CD4-positive, alpha-beta T cell (primary cell): ENCODE measurements around the gene FBLN2. TPM values are rescaled to one million over a fixed set of nuclear protein-coding genes. Genes with fewer than 3 reads are reported as not detected.

Source experiments
- ATAC-seq: fragments of 200-7000 bp; cut with Tn5 transposase; one replicate; pipeline ENCODE4 v1.10.0; 2022; ENCODE audit warnings: mild to moderate bottlenecking; ENCODE audit not compliant: poor library complexity
- CTCF ChIA-PET: fragments of 350-600 bp; sonication (Branson Sonifier 250); formaldehyde crosslinking; loops from one replicate; lab custom pipeline; 2021; ENCODE audit warnings: antibody characterized with exemption, inconsistent platforms; lab: Charles Lee
- POLR2A ChIA-PET: fragments of 350-600 bp; sonication (Branson Sonifier 250); formaldehyde crosslinking; loops from one replicate; lab custom pipeline; 2021; ENCODE audit warnings: antibody characterized with exemption, inconsistent platforms; lab: Charles Lee
- DNase-seq, 14 experiments: peaks; one replicate each; pipeline ENCODE4 v3.0.0-alpha.2; 2013 to 2020; ENCODE audit warnings: mixed read lengths in 2 of 14
- H3K27ac ChIP-seq, 2 donors: one replicate each; pipeline versions ENCODE4 v1.5.1 to v1.7.0; 2013; ENCODE audit warnings: low read length in 2 of 2, low read depth in 1 of 2, mild to moderate bottlenecking in 1 of 2
- H3K27me3 ChIP-seq, 2 experiments: 1 replicate in 1 of 2; 2 replicates in 1 of 2; pipeline versions ENCODE4 v1.6.1 to v1.7.0; 2013; ENCODE audit warnings: low read length in 2 of 2, control low read depth in 1 of 2, mild to moderate bottlenecking in 1 of 2, moderate library complexity in 1 of 2; ENCODE audit not compliant: insufficient read depth in 2 of 2, control insufficient read depth in 1 of 2
- H3K36me3 ChIP-seq: one replicate; pipeline ENCODE4 v1.6.1; 2013; ENCODE audit warnings: low read length, control low read depth; ENCODE audit not compliant: insufficient read depth
- H3K4me1 ChIP-seq: one replicate; pipeline ENCODE4 v1.6.1; 2013; ENCODE audit warnings: low read length, control low read depth; ENCODE audit not compliant: insufficient read depth
- H3K4me3 ChIP-seq: one replicate; pipeline ENCODE4 v1.5.1; 2013; ENCODE audit warnings: mild to moderate bottlenecking, low read length, moderate library complexity
- H3K9me3 ChIP-seq, 2 experiments: 1 replicate in 1 of 2; 2 replicates in 1 of 2; pipeline versions ENCODE4 v1.6.1 to v1.7.0; 2013; ENCODE audit warnings: low read length in 2 of 2, mild to moderate bottlenecking in 2 of 2, control low read depth in 1 of 2, moderate library complexity in 1 of 2; ENCODE audit not compliant: control insufficient read depth in 1 of 2, insufficient read depth in 1 of 2
- H3K27ac Mint-ChIP-seq: one replicate; pipeline ENCODE4 v1.8.0; 2020; ENCODE audit warnings: mixed read lengths
- H3K27me3 Mint-ChIP-seq: one replicate; pipeline ENCODE4 v1.8.0; 2021; ENCODE audit warnings: mixed read lengths
- H3K36me3 Mint-ChIP-seq: one replicate; pipeline ENCODE4 v1.8.0; 2021; ENCODE audit warnings: low read depth, mixed read lengths
- H3K4me1 Mint-ChIP-seq: one replicate; pipeline ENCODE4 v1.8.0; 2021; ENCODE audit warnings: low read depth, mixed read lengths
- H3K4me3 Mint-ChIP-seq: one replicate; pipeline ENCODE4 v1.8.0; 2020; ENCODE audit warnings: mild to moderate bottlenecking, mixed read lengths
- H3K9me3 Mint-ChIP-seq: one replicate; pipeline ENCODE4 v1.8.0; 2020; ENCODE audit warnings: mixed read lengths
- intact Hi-C, 2 experiments: fragments of 100-400 bp; cut with DNase I in 1 of 2; cut with micrococcal nuclease in 1 of 2; formaldehyde crosslinking; loops; one replicate each; pipeline versions ENCODE4 v1.15.1 to v1.9.0; 2023 to 2025; cut with DNase I, micrococcal nuclease
- total RNA-seq, 174 experiments: library from RNA in 2 of 174; stranded (reverse) in 2 of 174; gene quantifications; one replicate each; pipeline ENCODE4 v1.2.3 and lab custom pipeline; 2021 to 2026
- TF ChIP-seq, protein P1 (sequence below): fragments of 200-600 bp; IDR thresholded peaks from one replicate; pipeline ENCODE4 v1.8.0; 2022; ENCODE audit warnings: antibody characterized with exemption, mild to moderate bottlenecking

Gene FBLN2
- total RNA-seq, 2 experiments from 2014 or later = 0.19 to 0.25 TPM

DNA sequence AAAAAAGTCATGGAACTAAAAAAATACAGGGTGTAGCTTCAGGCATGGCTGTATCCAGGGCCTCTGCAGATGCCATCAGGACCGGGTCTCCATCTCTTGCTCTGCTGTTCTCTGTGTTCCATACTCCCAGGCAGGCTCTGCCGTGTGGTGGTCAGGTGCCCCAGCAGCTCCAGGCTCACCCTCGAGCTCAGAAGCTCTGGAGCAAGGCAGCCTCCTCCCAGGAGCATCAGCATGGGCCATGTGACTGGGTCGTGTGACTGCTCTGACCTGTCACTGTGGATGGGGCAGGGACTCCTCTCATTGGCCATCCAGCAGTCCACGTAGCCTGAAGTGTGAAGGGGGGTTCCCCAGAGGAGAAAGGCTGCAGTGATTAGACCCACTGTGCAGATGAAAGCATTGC, 8.5 kb downstream of the FBLN2 start:
- no peaks in the 10 kb centered on the region for H3K36me3 ChIP-seq
- ATAC-seq = no peak
- Mint-ChIP-seq H3K4me3 (no peak overlapping the region), H3K4me1 (no peaks in the 10 kb centered on the region), H3K36me3 (no peaks in the 10 kb centered on the region), H3K9me3 (no peaks in the 10 kb centered on the region), H3K27ac (no peak overlapping the region), H3K27me3 (peaks cover 33% of the 10 kb centered on the region)
- H3K27me3 ChIP-seq = peaks cover 0 to 2% of the 10 kb centered on the region in 2 experiments
- no peak overlapping the region for H3K4me3 ChIP-seq
- H3K4me1 ChIP-seq = no peaks in the 10 kb centered on the region
- intact Hi-C loops = no loop called here
- no peak overlapping the region for H3K27ac ChIP-seq
- ChIA-PET POLR2A (no interaction called here), CTCF (no interaction called here)
- peaks cover 0 to 17% of the 10 kb centered on the region in 2 experiments for H3K9me3 ChIP-seq
- no peak for DNase-seq
- TF ChIP-seq, protein P1, sequence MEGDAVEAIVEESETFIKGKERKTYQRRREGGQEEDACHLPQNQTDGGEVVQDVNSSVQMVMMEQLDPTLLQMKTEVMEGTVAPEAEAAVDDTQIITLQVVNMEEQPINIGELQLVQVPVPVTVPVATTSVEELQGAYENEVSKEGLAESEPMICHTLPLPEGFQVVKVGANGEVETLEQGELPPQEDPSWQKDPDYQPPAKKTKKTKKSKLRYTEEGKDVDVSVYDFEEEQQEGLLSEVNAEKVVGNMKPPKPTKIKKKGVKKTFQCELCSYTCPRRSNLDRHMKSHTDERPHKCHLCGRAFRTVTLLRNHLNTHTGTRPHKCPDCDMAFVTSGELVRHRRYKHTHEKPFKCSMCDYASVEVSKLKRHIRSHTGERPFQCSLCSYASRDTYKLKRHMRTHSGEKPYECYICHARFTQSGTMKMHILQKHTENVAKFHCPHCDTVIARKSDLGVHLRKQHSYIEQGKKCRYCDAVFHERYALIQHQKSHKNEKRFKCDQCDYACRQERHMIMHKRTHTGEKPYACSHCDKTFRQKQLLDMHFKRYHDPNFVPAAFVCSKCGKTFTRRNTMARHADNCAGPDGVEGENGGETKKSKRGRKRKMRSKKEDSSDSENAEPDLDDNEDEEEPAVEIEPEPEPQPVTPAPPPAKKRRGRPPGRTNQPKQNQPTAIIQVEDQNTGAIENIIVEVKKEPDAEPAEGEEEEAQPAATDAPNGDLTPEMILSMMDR = no peak

DNA sequence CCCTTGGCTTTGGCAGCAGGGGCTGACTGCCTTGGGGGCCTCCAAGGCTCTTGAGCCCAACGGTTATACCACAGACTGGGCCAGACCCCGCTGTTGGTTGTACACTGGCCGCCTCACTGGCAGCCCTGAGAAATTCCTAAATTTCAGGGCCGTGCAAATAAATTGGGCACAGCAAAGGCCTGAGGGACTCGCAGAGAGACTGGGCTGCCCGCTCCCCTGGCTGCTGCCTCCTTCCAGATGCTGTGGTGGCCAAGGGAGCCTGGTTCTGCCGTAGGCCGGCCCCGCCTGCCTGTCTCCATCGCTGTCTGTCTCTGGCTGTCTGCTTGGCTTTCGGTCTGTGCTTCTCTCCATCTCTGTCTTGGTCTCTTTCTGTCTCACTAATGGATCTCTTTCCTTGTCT, 9.0 kb downstream of the FBLN2 start:
- H3K27ac Mint-ChIP-seq = no peak overlapping the region
- peaks cover 0 to 2% of the 10 kb centered on the region in 2 experiments for H3K27me3 ChIP-seq
- peaks cover 28% of the 10 kb centered on the region for H3K27me3 Mint-ChIP-seq
- DNase-seq (no peak), ATAC-seq (no peak)
- H3K4me3 ChIP-seq = no peak overlapping the region
- intact Hi-C loops = no loop called here
- TF ChIP-seq, protein P1 = no peak
- no peaks in the 10 kb centered on the region for H3K9me3 Mint-ChIP-seq
- H3K27ac ChIP-seq = no peak overlapping the region
- no peaks in the 10 kb centered on the region for H3K36me3 Mint-ChIP-seq
- no peaks in the 10 kb centered on the region for H3K4me1 ChIP-seq
- no peaks in the 10 kb centered on the region for H3K36me3 ChIP-seq
- H3K9me3 ChIP-seq = peaks cover 0 to 17% of the 10 kb centered on the region in 2 experiments
- H3K4me1 Mint-ChIP-seq = no peaks in the 10 kb centered on the region
- ChIA-PET CTCF (no interaction called here), POLR2A (no interaction called here)
- no peak overlapping the region for H3K4me3 Mint-ChIP-seq

DNA sequence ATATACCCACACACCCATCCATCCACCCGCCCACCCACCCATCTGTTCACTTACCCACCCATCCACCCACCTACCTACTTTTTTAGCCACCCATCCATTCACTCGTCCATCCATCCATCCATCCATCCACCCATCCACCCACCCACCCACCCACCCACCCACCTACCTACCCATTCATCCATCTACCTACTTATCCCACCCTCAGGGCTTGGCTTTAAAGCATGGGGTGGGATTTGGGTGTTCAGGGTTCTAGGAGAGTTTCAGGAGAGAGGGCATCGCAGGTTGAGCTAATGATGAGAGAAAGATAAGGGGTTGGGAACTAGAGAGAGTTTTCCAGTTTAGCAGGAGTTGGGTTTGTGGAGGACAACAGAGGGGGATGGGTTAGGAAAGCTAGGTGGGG, 9.7 kb downstream of the FBLN2 start:
- Mint-ChIP-seq H3K27me3 (peaks cover 21% of the 10 kb centered on the region), H3K4me1 (no peaks in the 10 kb centered on the region), H3K36me3 (no peaks in the 10 kb centered on the region), H3K4me3 (no peak overlapping the region), H3K9me3 (no peaks in the 10 kb centered on the region), H3K27ac (no peak overlapping the region)
- POLR2A ChIA-PET = no interaction called here
- Histone ChIP-seq H3K4me3 (no peak overlapping the region), H3K27me3 (peaks cover 0 to 4% of the 10 kb centered on the region in 2 experiments), H3K9me3 (peaks cover 0 to 14% of the 10 kb centered on the region in 2 experiments), H3K36me3 (no peaks in the 10 kb centered on the region), H3K4me1 (no peaks in the 10 kb centered on the region), H3K27ac (no peak overlapping the region)
- DNase-seq = no peak
- no peak for ATAC-seq
- CTCF ChIA-PET = no interaction called here
- intact Hi-C loops = no loop called here
- TF ChIP-seq, protein P1 = no peak
